Liver (tissue), 9 donors: Measurements from ENCODE around the gene RABL3. TPM values are rescaled to one million over a fixed set of nuclear protein-coding genes. Genes with fewer than 3 reads are reported as not detected.

Experiments used
- DNase-seq: peaks from one replicate; pipeline ENCODE4 v3.0.0-alpha.2; 2017; ENCODE audit warnings: low spot score
- H3K27ac ChIP-seq, 2 donors: one replicate each; pipeline ENCODE4 v1.7.0; 2013; ENCODE audit warnings: inconsistent platforms in 2 of 2, low read length in 2 of 2, control low read depth in 1 of 2, low read depth in 1 of 2, mild to moderate bottlenecking in 1 of 2
- H3K27me3 ChIP-seq, 4 donors: one replicate each; pipeline versions ENCODE4 v1.6.1 to v1.7.0; 2013; ENCODE audit warnings: low read length in 3 of 4, inconsistent platforms in 1 of 4, mild to moderate bottlenecking in 1 of 4, moderate library complexity in 1 of 4; ENCODE audit not compliant: control insufficient read depth in 4 of 4, insufficient read depth in 4 of 4
- H3K36me3 ChIP-seq, 4 donors: one replicate each; pipeline versions ENCODE4 v1.6.1 to v1.7.0; 2013; ENCODE audit warnings: low read length in 3 of 4, mild to moderate bottlenecking in 3 of 4, low read depth in 1 of 4, moderate library complexity in 1 of 4; ENCODE audit not compliant: control insufficient read depth in 4 of 4, insufficient read depth in 3 of 4
- H3K4me1 ChIP-seq, 4 donors: one replicate each; pipeline versions ENCODE4 v1.6.1 to v1.7.0; 2013; ENCODE audit warnings: low read length in 3 of 4, mild to moderate bottlenecking in 3 of 4, moderate library complexity in 1 of 4; ENCODE audit not compliant: control insufficient read depth in 4 of 4, insufficient read depth in 4 of 4
- H3K4me3 ChIP-seq, 3 donors: one replicate each; pipeline versions ENCODE4 v1.6.1 to v1.7.0; 2013; ENCODE audit warnings: low read length in 3 of 3, control low read depth in 1 of 3, low read depth in 1 of 3, mild to moderate bottlenecking in 1 of 3
- H3K9ac ChIP-seq, 2 donors: one replicate each; pipeline ENCODE4 v1.7.0; 2013; ENCODE audit warnings: low read length in 2 of 2, mild to moderate bottlenecking in 2 of 2, moderate library complexity in 2 of 2, control low read depth in 1 of 2, low read depth in 1 of 2
- H3K9me3 ChIP-seq, 4 donors: one replicate each; pipeline versions ENCODE4 v1.6.1 to v1.7.0; 2013; ENCODE audit warnings: low read length in 3 of 4; ENCODE audit not compliant: control insufficient read depth in 4 of 4
- EGR1 ChIP-seq, 2 donors: IDR thresholded peaks; 2 replicates each; pipeline ENCODE4 v1.6.1; 2016 to 2018; ENCODE audit warnings: antibody characterized with exemption in 2 of 2, low read depth in 2 of 2
- FOXA1 ChIP-seq: IDR thresholded peaks from 2 replicates; pipeline ENCODE4 v1.6.1; 2016; ENCODE audit warnings: antibody characterized with exemption
- FOXA2 ChIP-seq: IDR thresholded peaks from 2 replicates; pipeline ENCODE4 v1.6.1; 2016; ENCODE audit warnings: antibody characterized with exemption
- HNF4A ChIP-seq, 2 donors: conservative IDR thresholded peaks; 2 replicates each; pipeline ENCODE4 v1.6.1; 2016; ENCODE audit warnings: antibody characterized with exemption in 2 of 2, mild to moderate bottlenecking in 2 of 2
- HNF4G ChIP-seq: IDR thresholded peaks from 2 replicates; pipeline ENCODE4 v1.6.1; 2016; ENCODE audit warnings: antibody characterized with exemption
- JUND ChIP-seq, 2 donors: IDR thresholded peaks; 2 replicates each; pipeline ENCODE4 v1.6.1; 2016; ENCODE audit warnings: antibody characterized with exemption in 2 of 2
- NR2F2 ChIP-seq: IDR thresholded peaks from 2 replicates; pipeline ENCODE4 v1.6.1; 2016; ENCODE audit warnings: antibody characterized with exemption
- RAD21 ChIP-seq, 2 donors: IDR thresholded peaks; 2 replicates each; pipeline ENCODE4 v1.6.1; 2016; ENCODE audit warnings: antibody characterized with exemption in 2 of 2, mild to moderate bottlenecking in 2 of 2
- REST ChIP-seq: IDR thresholded peaks from 2 replicates; pipeline ENCODE4 v1.6.1; 2016; ENCODE audit warnings: antibody characterized with exemption, mild to moderate bottlenecking
- SP1 ChIP-seq: IDR thresholded peaks from 2 replicates; pipeline ENCODE4 v1.6.1; 2018; ENCODE audit warnings: antibody characterized with exemption, mild to moderate bottlenecking
- TAF1 ChIP-seq: conservative IDR thresholded peaks from 2 replicates; pipeline ENCODE4 v1.6.1; 2016; ENCODE audit warnings: antibody characterized with exemption, mild to moderate bottlenecking
- YY1 ChIP-seq: IDR thresholded peaks from 2 replicates; pipeline ENCODE4 v1.6.1; 2016; ENCODE audit warnings: antibody characterized with exemption, mild to moderate bottlenecking
- WGBS: extraction: QIAGEN DNeasy Blood & Tissue Kit; methylation state at CpG from one replicate; pipeline ENCODE4 v1.1.7; 2013; 5-methylcytosine and 5-hydroxymethylcytosine counted together
- polyA plus RNA-seq, 2 donors: library from polyadenylated mRNA; stranded (reverse) in 1 of 2; unstranded in 1 of 2; fragments of 200-250 nt in 1 of 2; fragments of >200 nt in 1 of 2; fragmentation: Nextera tagmentation in 1 of 2; extraction: Ambion mirVana in 1 of 2; gene quantifications; one replicate each; pipeline versions ENCODE4 v1.2.1 to v1.2.3, GENCODE V29; 2013 to 2015
- total RNA-seq, 2 donors: library from RNA; depleted of rRNA; stranded (reverse); fragments of >200 nt; gene quantifications; one replicate each; pipeline ENCODE4 v1.2.3, GENCODE V29; 2014
- TF ChIP-seq, protein P1 (sequence below): IDR thresholded peaks from 2 replicates; pipeline ENCODE4 v1.6.1; 2016; ENCODE audit warnings: antibody characterized with exemption
- TF ChIP-seq, protein P2 (sequence below): IDR thresholded peaks from 2 replicates; pipeline ENCODE4 v1.6.1; 2016; ENCODE audit warnings: antibody characterized with exemption
- TF ChIP-seq, protein P3 (sequence below): IDR thresholded peaks from 2 replicates; pipeline ENCODE4 v1.6.1; 2016; ENCODE audit warnings: antibody characterized with exemption
- donor health status: healthy.
- donor health status: healthy.
- donor health status: healthy.
- donor health status: healthy.
- donor health status: healthy.

Gene RABL3
- total and polyA plus RNA-seq, 4 donors = 8.6 to 14.1 (median 13.1) TPM

DNA sequence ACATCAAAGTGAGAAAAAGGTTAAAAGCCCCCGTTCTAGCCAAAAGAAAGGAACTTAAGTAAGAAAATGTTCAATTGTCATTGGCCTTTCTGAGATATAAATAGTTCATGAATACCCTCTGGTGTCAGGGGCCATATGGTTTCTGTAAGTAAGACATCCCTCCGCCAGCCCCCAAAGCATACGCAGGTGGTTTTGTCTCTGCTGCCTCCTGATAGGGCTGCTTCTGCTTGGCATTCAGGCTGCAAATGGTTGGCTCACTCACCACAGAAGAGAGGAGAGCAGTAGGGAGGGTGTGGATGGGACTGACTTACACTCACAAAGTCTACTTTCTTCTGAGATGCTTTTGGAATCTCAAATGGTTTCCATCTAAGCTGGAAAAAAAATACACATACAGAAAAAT is 90.0 kb downstream of the RABL3 start:
- WGBS = 88% methylated on average over 3 of the region's 3 CpGs
- TF ChIP-seq JUND (IDR thresholded peaks at IDR 0.05) (no peak), FOXA1 (no peak), REST (no peak), SP1 (no peak), HNF4A (conservative IDR thresholded peaks at IDR 0.05) (no peak), TAF1 (no peak), HNF4G (no peak), RAD21 (IDR thresholded peaks at IDR 0.05) (no peak), EGR1 (IDR thresholded peaks at IDR 0.05; ENCODE audit: low read depth in 2 of 2) (no peak)
- TF ChIP-seq, protein P1, sequence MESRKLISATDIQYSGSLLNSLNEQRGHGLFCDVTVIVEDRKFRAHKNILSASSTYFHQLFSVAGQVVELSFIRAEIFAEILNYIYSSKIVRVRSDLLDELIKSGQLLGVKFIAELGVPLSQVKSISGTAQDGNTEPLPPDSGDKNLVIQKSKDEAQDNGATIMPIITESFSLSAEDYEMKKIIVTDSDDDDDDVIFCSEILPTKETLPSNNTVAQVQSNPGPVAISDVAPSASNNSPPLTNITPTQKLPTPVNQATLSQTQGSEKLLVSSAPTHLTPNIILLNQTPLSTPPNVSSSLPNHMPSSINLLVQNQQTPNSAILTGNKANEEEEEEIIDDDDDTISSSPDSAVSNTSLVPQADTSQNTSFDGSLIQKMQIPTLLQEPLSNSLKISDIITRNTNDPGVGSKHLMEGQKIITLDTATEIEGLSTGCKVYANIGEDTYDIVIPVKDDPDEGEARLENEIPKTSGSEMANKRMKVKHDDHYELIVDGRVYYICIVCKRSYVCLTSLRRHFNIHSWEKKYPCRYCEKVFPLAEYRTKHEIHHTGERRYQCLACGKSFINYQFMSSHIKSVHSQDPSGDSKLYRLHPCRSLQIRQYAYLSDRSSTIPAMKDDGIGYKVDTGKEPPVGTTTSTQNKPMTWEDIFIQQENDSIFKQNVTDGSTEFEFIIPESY = no peak
- TF ChIP-seq, protein P2, sequence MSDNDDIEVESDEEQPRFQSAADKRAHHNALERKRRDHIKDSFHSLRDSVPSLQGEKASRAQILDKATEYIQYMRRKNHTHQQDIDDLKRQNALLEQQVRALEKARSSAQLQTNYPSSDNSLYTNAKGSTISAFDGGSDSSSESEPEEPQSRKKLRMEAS = no peak
- TF ChIP-seq, protein P3, sequence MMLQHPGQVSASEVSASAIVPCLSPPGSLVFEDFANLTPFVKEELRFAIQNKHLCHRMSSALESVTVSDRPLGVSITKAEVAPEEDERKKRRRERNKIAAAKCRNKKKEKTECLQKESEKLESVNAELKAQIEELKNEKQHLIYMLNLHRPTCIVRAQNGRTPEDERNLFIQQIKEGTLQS = no peak
- Histone ChIP-seq H3K4me3 (no peak overlapping the region), H3K27ac (no peak overlapping the region), H3K4me1 (peaks cover 0 to 18% (median 5%) of the 10 kb centered on the region in 4 donors), H3K36me3 (peaks cover 16 to 83% (median 75%) of the 10 kb centered on the region in 4 donors), H3K27me3 (no peaks in the 10 kb centered on the region), H3K9ac (no peak overlapping the region), H3K9me3 (no peaks in the 10 kb centered on the region)
- DNase-seq = no peak

DNA sequence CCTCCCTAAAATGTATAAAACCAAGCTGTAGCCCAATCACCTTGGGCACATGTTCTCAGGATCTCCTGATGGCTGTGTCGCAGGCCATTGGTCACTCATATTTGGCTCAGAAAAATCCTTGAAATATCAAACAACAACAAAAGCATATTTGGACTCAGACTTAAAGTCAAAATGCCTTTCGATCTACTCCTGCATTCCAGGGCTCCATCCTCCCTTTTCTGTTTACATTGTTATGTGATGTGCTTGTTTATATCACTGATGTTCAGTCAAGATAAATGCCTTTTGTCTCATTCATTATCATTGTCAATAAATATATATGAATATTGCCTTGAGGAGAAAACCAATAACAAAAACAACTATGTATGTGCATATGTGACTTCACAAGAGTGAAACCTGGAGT is 92.0 kb downstream of the RABL3 start:
- H3K36me3 ChIP-seq = peaks cover 16 to 88% (median 85%) of the 10 kb centered on the region in 4 donors
- no peak overlapping the region for H3K4me3 ChIP-seq
- DNase-seq = no peak
- no peak overlapping the region for H3K9ac ChIP-seq
- 89% methylated on average over 2 of the region's 2 CpGs for WGBS
- peaks cover 0 to 18% (median 5%) of the 10 kb centered on the region in 4 donors for H3K4me1 ChIP-seq
- H3K27ac ChIP-seq = no peak overlapping the region
- H3K27me3 ChIP-seq = no peaks in the 10 kb centered on the region
- TF ChIP-seq HNF4A (conservative IDR thresholded peaks at IDR 0.05) (peak in 1 of 2 donors; percentile 0), YY1 (no peak), RAD21 (IDR thresholded peaks at IDR 0.05) (no peak), NR2F2 (no peak), REST (no peak), FOXA2 (no peak), JUND (IDR thresholded peaks at IDR 0.05) (no peak)
- TF ChIP-seq, protein P3 = no peak
- no peaks in the 10 kb centered on the region for H3K9me3 ChIP-seq
